Measurements from ENCODE around the gene NECTIN4.

NECTIN4 gene

GRCh38 chr1:161121042-161121650 lies 31.8 kb upstream of the NECTIN4 start:
- Histone ChIP-seq H3K9me3 (ENCODE audit: control insufficient read depth, low read length) (no peaks in the 10 kb centered on the region), H3K4ac (ENCODE audit: low read depth in 1 of 2, low read length in 2 of 2) (no peak overlapping the region), H2BK12ac (ENCODE audit: low read length in 2 of 2) (no peak overlapping the region), H2BK120ac (ENCODE audit: low read depth, low read length) (no peak overlapping the region), H3K23ac (ENCODE audit: low read length in 2 of 2) (no peak overlapping the region), H3K79me1 (replicated peaks; ENCODE audit: low read length, poor library complexity, severe bottlenecking) (peaks cover 26% of the 10 kb centered on the region), H2BK5ac (ENCODE audit: low read depth, low read length, poor library complexity, severe bottlenecking) (no peak overlapping the region), H2AK5ac (ENCODE audit: low read length, severe bottlenecking) (no peak overlapping the region), H3K27me3 (ENCODE audit: control insufficient read depth in 1 of 2, insufficient read depth in 1 of 2, low read length in 2 of 2) (no peaks in the 10 kb centered on the region), H3K4me1 (ENCODE audit: control insufficient read depth, insufficient read depth, low read depth, low read length) (peaks cover 20% of the 10 kb centered on the region), H2BK15ac (ENCODE audit: low read depth, poor library complexity, severe bottlenecking) (no peak overlapping the region), H3K14ac (ENCODE audit: low read length in 2 of 2) (no peak overlapping the region), H3K18ac (ENCODE audit: low read depth in 1 of 2, low read length in 2 of 2) (no peak overlapping the region), H4K91ac (ENCODE audit: low read length) (no peak overlapping the region), H3K4me3 (ENCODE audit: insufficient read depth in 1 of 2, low read depth in 1 of 2, low read length in 2 of 2) (no peak overlapping the region), H3K27ac (ENCODE audit: low read length, poor library complexity, severe bottlenecking) (no peak overlapping the region), H3K9ac (ENCODE audit: low read length) (no peak overlapping the region), H4K8ac (ENCODE audit: low read length) (no peak overlapping the region), H2AFZ (ENCODE audit: low read depth, low read length) (no peak overlapping the region), H3K36me3 (ENCODE audit: control insufficient read depth in 1 of 2, insufficient read depth in 2 of 2, low read depth in 1 of 2, low read length in 2 of 2) (peaks cover 47 to 63% of the 10 kb centered on the region in 2 experiments), H3K4me2 (ENCODE audit: low read length, poor library complexity, severe bottlenecking) (no peak overlapping the region)
- WGBS = 100% methylated on average over 1 of the region's 3 CpGs
- no peak for DNase-seq

DNA sequence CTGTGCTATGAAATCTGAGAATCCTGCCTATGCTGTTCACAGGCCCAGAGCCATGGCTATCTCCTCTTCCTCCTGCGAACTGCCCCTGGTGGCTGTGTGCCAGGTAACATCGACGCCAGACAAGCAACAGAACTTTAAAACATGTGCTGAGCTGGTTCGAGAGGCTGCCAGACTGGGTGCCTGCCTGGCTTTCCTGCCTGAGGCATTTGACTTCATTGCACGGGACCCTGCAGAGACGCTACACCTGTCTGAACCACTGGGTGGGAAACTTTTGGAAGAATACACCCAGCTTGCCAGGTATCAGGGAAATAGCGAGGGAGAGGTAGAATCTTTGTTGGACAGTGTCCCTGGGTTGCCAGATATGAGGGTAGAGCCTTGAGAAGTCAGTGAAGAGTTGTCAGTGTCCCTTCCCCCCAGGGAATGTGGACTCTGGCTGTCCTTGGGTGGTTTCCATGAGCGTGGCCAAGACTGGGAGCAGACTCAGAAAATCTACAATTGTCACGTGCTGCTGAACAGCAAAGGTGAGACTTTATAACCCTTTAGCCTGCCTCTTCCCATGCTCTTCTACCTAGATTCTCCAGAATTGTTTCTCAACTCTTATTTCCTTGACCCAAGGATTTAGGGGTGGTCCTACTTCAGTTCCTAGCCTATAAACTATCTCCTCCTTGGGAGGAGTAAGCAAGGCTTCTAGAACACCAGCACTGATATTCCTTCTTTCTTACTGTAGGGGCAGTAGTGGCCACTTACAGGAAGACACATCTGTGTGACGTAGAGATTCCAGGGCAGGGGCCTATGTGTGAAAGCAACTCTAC lies 29.9 kb upstream of the NECTIN4 start:
- Histone ChIP-seq H2BK15ac (ENCODE audit: low read depth, poor library complexity, severe bottlenecking) (no peak overlapping the region), H3K36me3 (ENCODE audit: control insufficient read depth in 1 of 2, insufficient read depth in 2 of 2, low read depth in 1 of 2, low read length in 2 of 2) (peaks cover 42 to 60% of the 10 kb centered on the region in 2 experiments), H3K4me3 (ENCODE audit: insufficient read depth in 1 of 2, low read depth in 1 of 2, low read length in 2 of 2) (peak overlapping the region in 1 of 2 experiments; percentile 100), H4K8ac (ENCODE audit: low read length) (peak overlapping the region; percentile 22), H3K4me2 (ENCODE audit: low read length, poor library complexity, severe bottlenecking) (peak overlapping the region; percentile 61), H2AK5ac (ENCODE audit: low read length, severe bottlenecking) (peak overlapping the region; percentile 41), H3K9me3 (ENCODE audit: control insufficient read depth, low read length) (no peaks in the 10 kb centered on the region), H3K4ac (ENCODE audit: low read depth in 1 of 2, low read length in 2 of 2) (no peak overlapping the region), H3K27ac (ENCODE audit: low read length, poor library complexity, severe bottlenecking) (peak overlapping the region; percentile 95), H3K27me3 (ENCODE audit: control insufficient read depth in 1 of 2, insufficient read depth in 1 of 2, low read length in 2 of 2) (no peaks in the 10 kb centered on the region), H3K4me1 (ENCODE audit: control insufficient read depth, insufficient read depth, low read depth, low read length) (peaks cover 25% of the 10 kb centered on the region), H2BK12ac (ENCODE audit: low read length in 2 of 2) (peak overlapping the region in 1 of 2 experiments; percentile 31), H2AFZ (ENCODE audit: low read depth, low read length) (no peak overlapping the region), H3K9ac (ENCODE audit: low read length) (peak overlapping the region; percentile 100), H3K14ac (ENCODE audit: low read length in 2 of 2) (peak overlapping the region in 1 of 2 experiments; percentile 36), H3K23ac (ENCODE audit: low read length in 2 of 2) (no peak overlapping the region), H2BK120ac (ENCODE audit: low read depth, low read length) (no peak overlapping the region), H3K79me1 (replicated peaks; ENCODE audit: low read length, poor library complexity, severe bottlenecking) (peaks cover 25% of the 10 kb centered on the region), H3K18ac (ENCODE audit: low read depth in 1 of 2, low read length in 2 of 2) (peak overlapping the region; percentile 14 to 46), H4K91ac (ENCODE audit: low read length) (no peak overlapping the region), H2BK5ac (ENCODE audit: low read depth, low read length, poor library complexity, severe bottlenecking) (no peak overlapping the region)
- 70% methylated on average over 10 of the region's 10 CpGs for WGBS
- DNase-seq = peak; percentile 88

DNA sequence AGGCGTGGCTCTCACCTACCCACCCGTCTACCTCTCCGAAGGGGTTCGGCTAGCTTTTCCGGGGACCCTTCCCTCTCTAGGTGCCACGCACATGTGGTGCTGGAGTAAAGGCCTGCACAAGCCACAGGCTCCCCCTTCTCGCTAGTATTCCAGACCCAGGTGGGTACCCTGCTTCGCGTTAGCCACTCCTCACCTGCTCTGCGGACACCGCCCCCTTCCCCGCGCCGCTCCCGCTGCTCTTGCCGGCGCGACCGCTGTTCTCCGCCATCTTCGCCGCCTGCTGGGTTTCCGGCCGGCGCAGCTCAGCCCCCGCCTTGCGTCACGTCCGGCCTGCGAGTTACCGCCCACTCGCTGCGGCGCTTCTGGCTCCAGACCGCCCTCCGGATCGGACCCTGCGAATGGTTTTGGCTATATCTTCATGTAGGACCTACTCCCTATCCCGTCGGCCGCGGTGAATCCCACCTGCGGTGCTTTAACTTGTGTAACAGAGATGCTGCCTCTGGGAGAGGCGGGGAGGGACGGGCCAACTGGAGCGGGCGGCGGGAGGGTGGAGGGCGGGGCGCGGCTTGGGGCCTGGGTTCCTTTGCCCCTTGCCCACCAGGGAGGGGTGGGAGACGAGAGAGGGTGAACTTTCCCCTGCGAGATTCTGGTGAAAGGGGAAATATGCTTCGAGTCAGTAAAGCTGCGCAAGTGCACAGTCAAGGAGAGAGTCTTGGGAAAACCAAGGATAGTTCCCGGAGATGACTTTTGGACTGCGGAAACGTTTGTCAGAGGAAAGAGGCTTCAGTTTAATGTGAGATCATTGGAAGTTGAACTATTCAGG lies 28.6 kb upstream of the NECTIN4 start, which contains the start of the genes NIT1 and PFDN2:
NIT1 (plus strand) TSS at position 347 of the 823 bp plus-strand sequence; CDS start at position 419, 72 bp downstream.
PFDN2 (minus strand) TSS at position 279 of the 823 bp plus-strand sequence; CDS start at position 268, 11 bp downstream.
- Histone ChIP-seq H3K4me3 (ENCODE audit: insufficient read depth in 1 of 2, low read depth in 1 of 2, low read length in 2 of 2) (peak within 1 kb of the TSS; percentile 97 to 100), H3K4me2 (ENCODE audit: low read length, poor library complexity, severe bottlenecking) (peak within 1 kb of the TSS; percentile 76), H2AFZ (ENCODE audit: low read depth, low read length) (peak within 1 kb of the TSS; percentile 85), H3K36me3 (ENCODE audit: control insufficient read depth in 1 of 2, insufficient read depth in 2 of 2, low read depth in 1 of 2, low read length in 2 of 2) (peaks cover 32 to 59% of the 10 kb centered on the region in 2 experiments), H2BK12ac (ENCODE audit: low read length in 2 of 2) (peak within 1 kb of the TSS; percentile 31 to 85), H3K4ac (ENCODE audit: low read depth in 1 of 2, low read length in 2 of 2) (peak within 1 kb of the TSS; percentile 86 to 97), H4K91ac (ENCODE audit: low read length) (peak within 1 kb of the TSS; percentile 90), H2AK5ac (ENCODE audit: low read length, severe bottlenecking) (peak within 1 kb of the TSS; percentile 94), H2BK15ac (ENCODE audit: low read depth, poor library complexity, severe bottlenecking) (peak within 1 kb of the TSS; percentile 78), H3K4me1 (ENCODE audit: control insufficient read depth, insufficient read depth, low read depth, low read length) (peaks cover 25% of the 10 kb centered on the region), H3K18ac (ENCODE audit: low read depth in 1 of 2, low read length in 2 of 2) (peak within 1 kb of the TSS; percentile 86 to 96), H3K9ac (ENCODE audit: low read length) (peak within 1 kb of the TSS; percentile 100), H3K23ac (ENCODE audit: low read length in 2 of 2) (peak within 1 kb of the TSS in 1 of 2 experiments; percentile 92), H4K8ac (ENCODE audit: low read length) (peak within 1 kb of the TSS; percentile 90), H3K79me1 (replicated peaks; ENCODE audit: low read length, poor library complexity, severe bottlenecking) (peaks cover 18% of the 10 kb centered on the region), H2BK120ac (ENCODE audit: low read depth, low read length) (peak within 1 kb of the TSS; percentile 66), H2BK5ac (ENCODE audit: low read depth, low read length, poor library complexity, severe bottlenecking) (peak within 1 kb of the TSS; percentile 77), H3K27ac (ENCODE audit: low read length, poor library complexity, severe bottlenecking) (peak within 1 kb of the TSS; percentile 95), H3K27me3 (ENCODE audit: control insufficient read depth in 1 of 2, insufficient read depth in 1 of 2, low read length in 2 of 2) (no peaks in the 10 kb centered on the region), H3K9me3 (ENCODE audit: control insufficient read depth, low read length) (no peaks in the 10 kb centered on the region), H3K14ac (ENCODE audit: low read length in 2 of 2) (peak within 1 kb of the TSS in 1 of 2 experiments; percentile 78)
- DNase-seq = peak; percentile 88
- WGBS = under 1% methylated on average over 57 of the region's 58 CpGs
